Measurements from ENCODE around the gene MDC1. TPM values are rescaled to one million over a fixed set of nuclear protein-coding genes. Genes with fewer than 3 reads are reported as not detected.

MDC1 gene
- total and polyA plus RNA-seq, 2 of the 13 experiments (the other 11 are each of a cell fraction or from before 2014, with no cell fraction given) = 8.4 to 14.0 TPM

DNA sequence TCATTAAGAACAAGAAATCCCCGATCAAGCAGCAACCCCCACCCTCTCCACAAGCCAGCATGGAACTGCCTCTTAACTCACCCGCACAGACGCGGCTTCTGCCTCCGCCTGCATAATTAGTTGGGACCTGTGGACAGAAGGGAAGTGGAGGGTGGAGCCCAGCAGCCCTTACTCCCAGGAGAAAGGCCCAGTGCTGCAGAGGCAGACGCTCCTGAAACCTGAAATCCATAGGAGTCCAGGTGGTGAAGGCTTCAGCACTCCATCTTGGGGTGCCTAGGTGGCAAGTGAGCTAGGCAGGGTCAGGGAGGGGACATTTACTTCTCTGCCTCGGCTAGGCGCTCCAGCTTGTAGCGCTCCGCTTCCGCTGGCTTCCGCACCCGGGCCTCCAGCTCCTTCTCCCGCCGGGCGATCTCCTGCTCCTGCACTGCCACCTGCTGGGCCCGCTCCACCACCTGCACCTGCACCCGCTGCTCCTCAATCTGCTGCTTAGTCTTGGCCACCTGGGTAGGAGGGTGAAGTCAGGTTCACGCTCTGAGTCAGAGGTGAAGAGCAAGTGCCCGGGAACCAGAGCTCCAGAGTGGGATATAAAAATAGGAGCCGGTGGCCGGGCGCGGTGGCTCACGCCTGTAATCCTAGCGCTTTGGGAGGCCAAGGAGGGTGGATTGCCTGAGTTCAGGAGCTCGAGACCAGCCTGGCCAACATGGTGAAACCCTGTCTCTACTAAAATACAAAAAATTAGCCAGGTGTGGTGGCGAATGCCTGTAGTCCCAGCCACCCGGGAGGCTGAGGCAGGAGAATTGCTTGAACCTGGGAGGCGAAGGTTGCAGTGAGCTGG is 13.7 kb upstream of the MDC1 start (continued):
- TF ChIP-seq ZNF207 (IDR thresholded peaks at IDR 0.05; ENCODE audit: borderline replicate concordance) (no peak), TARDBP (CRISPR knock-in tag; IDR thresholded peaks at IDR 0.05) (peak; percentile 51; the same call in 1 of the 2 replicates), SPEN (CRISPR knock-in tag; IDR thresholded peaks at IDR 0.05; ENCODE audit: low read depth) (peak; percentile 51; the same call in 1 of the 2 replicates), FOXO1 (CRISPR knock-in tag; IDR thresholded peaks at IDR 0.05) (no peak), ZMYM4 (CRISPR knock-in tag; IDR thresholded peaks at IDR 0.05) (peak; percentile 74), SNAPC2 (CRISPR knock-in tag; IDR thresholded peaks at IDR 0.05) (0 out of 2 replicates have a peak, but pooled peaks have one; percentile 37), ZNF644 (CRISPR knock-in tag; IDR thresholded peaks at IDR 0.05; ENCODE audit: low read depth) (no peak), HMG20A (CRISPR knock-in tag; IDR thresholded peaks at IDR 0.05; ENCODE audit: borderline replicate concordance) (no peak), ZNF782 (CRISPR knock-in tag; IDR thresholded peaks at IDR 0.05; ENCODE audit: borderline replicate concordance) (no peak; the same call in 1 of the 2 replicates), ZNF547 (CRISPR knock-in tag; IDR thresholded peaks at IDR 0.05) (peak; percentile 37; the same call in 1 of the 2 replicates), ZNF383 (CRISPR knock-in tag; IDR thresholded peaks at IDR 0.05; ENCODE audit: borderline replicate concordance) (no peak), ZNF891 (CRISPR knock-in tag; IDR thresholded peaks at IDR 0.05) (peak; percentile 76), MEIS1 (CRISPR knock-in tag; IDR thresholded peaks at IDR 0.05; ENCODE audit: borderline replicate concordance) (no peak), LCORL (IDR thresholded peaks at IDR 0.05) (no peak), LCORL (CRISPR knock-in tag; IDR thresholded peaks at IDR 0.05) (0 out of 2 replicates have a peak, but pooled peaks have one; percentile 25), THYN1 (CRISPR knock-in tag; IDR thresholded peaks at IDR 0.05; ENCODE audit: borderline replicate concordance, low read depth) (no peak), RFX5 (IDR thresholded peaks at IDR 0.05; ENCODE audit: low read depth, low read length) (no peak), ZNF552 (CRISPR knock-in tag; IDR thresholded peaks at IDR 0.05; ENCODE audit: borderline replicate concordance) (no peak), ZNF407 (CRISPR knock-in tag; IDR thresholded peaks at IDR 0.05; ENCODE audit: not compliant biosample characterization) (peak; percentile 27), MYC (CRISPR knock-in tag; IDR thresholded peaks at IDR 0.05; ENCODE audit: borderline replicate concordance) (peak; percentile 38; the same call in 1 of the 2 replicates)
- TF ChIP-seq, protein P1, sequence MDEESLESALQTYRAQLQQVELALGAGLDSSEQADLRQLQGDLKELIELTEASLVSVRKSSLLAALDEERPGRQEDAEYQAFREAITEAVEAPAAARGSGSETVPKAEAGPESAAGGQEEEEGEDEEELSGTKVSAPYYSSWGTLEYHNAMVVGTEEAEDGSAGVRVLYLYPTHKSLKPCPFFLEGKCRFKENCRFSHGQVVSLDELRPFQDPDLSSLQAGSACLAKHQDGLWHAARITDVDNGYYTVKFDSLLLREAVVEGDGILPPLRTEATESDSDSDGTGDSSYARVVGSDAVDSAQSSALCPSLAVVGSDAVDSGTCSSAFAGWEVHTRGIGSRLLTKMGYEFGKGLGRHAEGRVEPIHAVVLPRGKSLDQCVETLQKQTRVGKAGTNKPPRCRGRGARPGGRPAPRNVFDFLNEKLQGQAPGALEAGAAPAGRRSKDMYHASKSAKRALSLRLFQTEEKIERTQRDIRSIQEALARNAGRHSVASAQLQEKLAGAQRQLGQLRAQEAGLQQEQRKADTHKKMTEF (CRISPR knock-in tag; IDR thresholded peaks at IDR 0.05) = 0 out of 2 replicates have a peak, but pooled peaks have one; percentile 27

Data from HepG2 (cell line).